DOHH2 (cell line): ENCODE results near the gene PRSS16.
A peak's percentile ranks its signal among the peaks of the same experiment; 100 is the strongest.

Experiments used
- H3F3A ChIP-seq: fragments of 200-600 bp; sonication (generic), shearing (Covaris generic); 2 replicates; pipeline ENCODE4 v1.6.0; 2016; ENCODE audit warnings: antibody characterized with exemption, mild to moderate bottlenecking; ENCODE audit not compliant: control insufficient read depth, insufficient read depth
- H3K27ac ChIP-seq: fragments of 200-600 bp; sonication (generic); 2 replicates; pipeline ENCODE4 v1.5.1; 2014; ENCODE audit warnings: low read depth, mild to moderate bottlenecking, low read length, moderate library complexity
- H3K27me3 ChIP-seq: fragments of 200-600 bp; sonication (generic); 2 replicates; pipeline ENCODE4 v1.6.1; 2014; ENCODE audit warnings: mild to moderate bottlenecking, low read length, mixed read lengths; ENCODE audit not compliant: control insufficient read depth
- H3K36me3 ChIP-seq: fragments of 200-600 bp; sonication (generic); 2 replicates; pipeline ENCODE4 v1.6.1; 2014; ENCODE audit warnings: mild to moderate bottlenecking, low read length, moderate library complexity, mixed read lengths; ENCODE audit not compliant: control insufficient read depth
- H3K4me1 ChIP-seq: fragments of 200-600 bp; sonication (generic); 2 replicates; pipeline ENCODE4 v1.6.1; 2014; ENCODE audit warnings: mild to moderate bottlenecking, low read length, mixed read lengths; ENCODE audit not compliant: control insufficient read depth
- H3K4me2 ChIP-seq: fragments of 200-600 bp; sonication (generic); 2 replicates; pipeline ENCODE4 v1.6.0; 2014; ENCODE audit warnings: mild to moderate bottlenecking, low read length, moderate library complexity
- H3K4me3 ChIP-seq: fragments of 200-600 bp; sonication (generic); 2 replicates; pipeline ENCODE4 v1.5.1; 2014; ENCODE audit warnings: mild to moderate bottlenecking, low read length, mixed read lengths
- H3K79me2 ChIP-seq: fragments of 200-600 bp; sonication (generic); 2 replicates; pipeline ENCODE4 v1.6.1; 2014; ENCODE audit warnings: mild to moderate bottlenecking, low read length, mixed read lengths; ENCODE audit not compliant: control insufficient read depth
- H3K9me2 ChIP-seq: fragments of 200-600 bp; sonication (generic); replicated peaks from 2 replicates; pipeline ENCODE4 v1.6.1; 2014; ENCODE audit warnings: mild to moderate bottlenecking, low read length, mixed read lengths; ENCODE audit not compliant: control insufficient read depth
- H3K9me3 ChIP-seq: fragments of 200-600 bp; sonication (generic); 2 replicates; pipeline ENCODE4 v1.6.1; 2014; ENCODE audit warnings: antibody characterized with exemption, low read length, mixed read lengths; ENCODE audit not compliant: control insufficient read depth, insufficient read depth
- H4K20me1 ChIP-seq: fragments of 200-600 bp; sonication (generic); 2 replicates; pipeline ENCODE4 v1.6.0; 2014; ENCODE audit warnings: low read depth, mild to moderate bottlenecking, antibody characterized with exemption, low read length, moderate library complexity; ENCODE audit not compliant: control insufficient read depth, insufficient read depth
- EZH2phosphoT487 ChIP-seq: fragments of 200-600 bp; sonication (generic); IDR thresholded peaks from 2 replicates; pipeline ENCODE4 v1.6.1; 2017; ENCODE audit warnings: borderline replicate concordance, mild to moderate bottlenecking, antibody characterized with exemption, low read length, moderate library complexity, mixed read lengths
- TF ChIP-seq, protein P1 (sequence below): fragments of 200-600 bp; sonication (generic); IDR thresholded peaks from one replicate; pipeline ENCODE4 v1.5.1; 2014; ENCODE audit warnings: antibody characterized with exemption, mild to moderate bottlenecking, low read depth, low read length; ENCODE audit not compliant: poor library complexity, severe bottlenecking

PRSS16 gene

DNA sequence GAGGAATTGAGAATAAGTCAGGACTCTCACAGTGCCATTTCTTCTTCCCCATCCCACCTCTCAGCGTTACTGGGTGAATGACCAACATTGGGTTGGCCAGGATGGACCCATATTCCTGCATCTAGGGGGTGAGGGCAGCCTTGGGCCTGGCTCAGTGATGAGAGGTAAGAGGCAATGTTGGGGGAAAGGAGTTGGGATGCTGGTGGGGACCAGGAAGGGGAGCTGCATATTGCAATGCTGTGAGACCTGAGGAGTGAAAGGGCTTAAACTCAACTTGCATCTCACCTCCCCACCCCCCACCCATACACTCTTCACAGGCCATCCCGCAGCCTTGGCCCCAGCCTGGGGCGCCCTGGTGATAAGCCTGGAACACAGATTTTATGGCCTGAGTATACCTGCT is 1.3 kb downstream of the PRSS16 start:
- TF ChIP-seq, protein P1, sequence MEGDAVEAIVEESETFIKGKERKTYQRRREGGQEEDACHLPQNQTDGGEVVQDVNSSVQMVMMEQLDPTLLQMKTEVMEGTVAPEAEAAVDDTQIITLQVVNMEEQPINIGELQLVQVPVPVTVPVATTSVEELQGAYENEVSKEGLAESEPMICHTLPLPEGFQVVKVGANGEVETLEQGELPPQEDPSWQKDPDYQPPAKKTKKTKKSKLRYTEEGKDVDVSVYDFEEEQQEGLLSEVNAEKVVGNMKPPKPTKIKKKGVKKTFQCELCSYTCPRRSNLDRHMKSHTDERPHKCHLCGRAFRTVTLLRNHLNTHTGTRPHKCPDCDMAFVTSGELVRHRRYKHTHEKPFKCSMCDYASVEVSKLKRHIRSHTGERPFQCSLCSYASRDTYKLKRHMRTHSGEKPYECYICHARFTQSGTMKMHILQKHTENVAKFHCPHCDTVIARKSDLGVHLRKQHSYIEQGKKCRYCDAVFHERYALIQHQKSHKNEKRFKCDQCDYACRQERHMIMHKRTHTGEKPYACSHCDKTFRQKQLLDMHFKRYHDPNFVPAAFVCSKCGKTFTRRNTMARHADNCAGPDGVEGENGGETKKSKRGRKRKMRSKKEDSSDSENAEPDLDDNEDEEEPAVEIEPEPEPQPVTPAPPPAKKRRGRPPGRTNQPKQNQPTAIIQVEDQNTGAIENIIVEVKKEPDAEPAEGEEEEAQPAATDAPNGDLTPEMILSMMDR = no peak
- TF ChIP-seq EZH2phosphoT487 = no peak

DNA sequence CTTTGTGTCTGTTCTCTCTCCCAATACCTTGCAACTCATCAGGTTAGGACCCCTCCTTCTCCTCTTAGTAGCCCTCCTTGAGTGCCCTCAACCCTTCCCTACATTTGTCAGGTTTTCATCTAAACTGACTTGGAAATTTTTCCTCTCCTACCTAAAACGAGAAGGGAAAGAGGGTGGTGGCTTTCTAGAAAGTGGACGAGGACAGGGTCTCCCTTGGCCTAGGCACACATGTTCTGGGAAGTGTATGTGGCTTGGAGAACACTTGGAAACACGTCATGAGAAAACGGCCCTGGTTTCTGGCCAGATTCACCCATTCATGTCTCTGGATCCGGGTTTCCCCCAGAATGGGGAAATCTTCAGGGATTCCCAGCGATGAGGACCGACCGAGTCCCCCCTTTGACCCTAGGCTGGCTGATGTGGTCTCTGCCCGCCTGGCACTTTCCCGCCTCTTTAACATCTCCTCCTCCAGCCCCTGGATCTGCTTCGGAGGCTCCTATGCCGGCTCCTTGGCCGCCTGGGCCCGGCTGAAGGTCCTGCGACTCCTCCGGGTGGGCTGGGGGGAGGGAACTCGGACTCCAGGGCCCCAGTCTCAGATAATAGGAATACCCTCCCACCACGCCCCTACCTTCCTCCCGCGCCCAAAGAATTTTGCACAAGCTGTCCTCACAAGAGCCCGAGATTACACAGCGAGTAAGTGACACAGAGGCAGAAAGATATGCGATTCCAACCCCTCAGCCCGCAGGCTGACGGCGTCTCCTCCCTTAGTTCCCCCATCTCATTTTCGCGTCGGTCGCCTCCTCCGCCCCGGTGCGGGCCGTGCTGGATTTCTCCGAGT is 3.0 kb downstream of the PRSS16 start:
- Histone ChIP-seq H3K9me2 (no peaks in the 10 kb centered on the region), H3F3A (no peaks in the 10 kb centered on the region), H3K36me3 (no peaks in the 10 kb centered on the region), H3K4me1 (peaks cover 12% of the 10 kb centered on the region), H3K79me2 (no peaks in the 10 kb centered on the region), H3K4me3 (peak overlapping the region; percentile 98), H3K27me3 (peaks cover 12% of the 10 kb centered on the region; the same call in 1 of the 2 replicates), H3K4me2 (peak overlapping the region; percentile 80), H4K20me1 (no peaks in the 10 kb centered on the region), H3K9me3 (no peaks in the 10 kb centered on the region), H3K27ac (no peak overlapping the region; the same call in 1 of the 2 replicates)
- no peak for TF ChIP-seq EZH2phosphoT487
- TF ChIP-seq, protein P1 = no peak

More for the DNA sequence above, 1.3 kb downstream of the PRSS16 start:
- Histone ChIP-seq H3K4me2 (no peak overlapping the region), H3K4me1 (peaks cover 12% of the 10 kb centered on the region), H3K79me2 (no peaks in the 10 kb centered on the region), H3K9me3 (no peaks in the 10 kb centered on the region), H3K27me3 (peaks cover 12% of the 10 kb centered on the region; the same call in 1 of the 2 replicates), H3K9me2 (no peaks in the 10 kb centered on the region), H3F3A (no peaks in the 10 kb centered on the region), H3K27ac (no peak overlapping the region), H3K4me3 (no peak overlapping the region), H3K36me3 (no peaks in the 10 kb centered on the region), H4K20me1 (no peaks in the 10 kb centered on the region)

DNA sequence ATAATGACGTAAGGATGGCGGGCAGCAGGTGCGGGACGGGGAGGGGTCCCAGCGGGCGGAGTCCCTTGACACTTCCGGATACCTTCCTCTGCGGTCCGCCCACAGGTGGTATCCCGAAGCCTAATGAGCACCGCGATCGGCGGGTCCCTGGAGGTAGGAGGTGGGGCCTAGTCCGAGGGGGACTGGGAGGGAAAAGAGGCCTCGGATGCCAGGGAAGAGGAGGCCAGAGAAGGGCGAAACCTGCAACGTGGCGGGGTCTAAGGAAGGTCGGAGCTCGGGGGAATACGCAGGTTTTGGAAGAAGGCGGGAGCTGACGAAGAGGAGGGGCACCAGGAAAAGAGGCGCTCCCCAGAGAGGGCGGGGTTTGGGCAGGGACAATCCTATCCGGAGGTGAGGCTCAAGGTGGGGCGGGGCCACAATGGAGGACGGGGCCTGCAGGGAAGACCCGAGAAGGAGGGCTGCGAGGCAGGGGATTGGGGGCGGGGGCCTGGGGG is 3.7 kb downstream of the PRSS16 start:
- no peaks in the 10 kb centered on the region for H3K9me3 ChIP-seq
- peaks cover 10% of the 10 kb centered on the region; the same call in 1 of the 2 replicates for H3K27me3 ChIP-seq
- H3F3A ChIP-seq = no peaks in the 10 kb centered on the region
- H3K4me3 ChIP-seq = peak overlapping the region; percentile 98
- peaks cover 12% of the 10 kb centered on the region for H3K4me1 ChIP-seq
- no peak for TF ChIP-seq EZH2phosphoT487
- TF ChIP-seq, protein P1 = no peak
- H3K36me3 ChIP-seq = no peaks in the 10 kb centered on the region
- H3K9me2 ChIP-seq = no peaks in the 10 kb centered on the region
- H3K27ac ChIP-seq = peak overlapping the region; percentile 40; the same call in 1 of the 2 replicates
- H3K4me2 ChIP-seq = peak overlapping the region; percentile 80
- H4K20me1 ChIP-seq = no peaks in the 10 kb centered on the region
- H3K79me2 ChIP-seq = no peaks in the 10 kb centered on the region
